ENCODE results near the gene C12orf50. TPM values are rescaled to one million over a fixed set of nuclear protein-coding genes. Genes with fewer than 3 reads are reported as not detected.
A peak's percentile ranks its signal among the peaks of the same experiment; 100 is the strongest.
"Not testable (repeated sequence)": the region's sequence is repeated elsewhere in the genome, so short reads cannot be mapped to it uniquely, and the experiment has no call there.

Gene C12orf50, protein sequence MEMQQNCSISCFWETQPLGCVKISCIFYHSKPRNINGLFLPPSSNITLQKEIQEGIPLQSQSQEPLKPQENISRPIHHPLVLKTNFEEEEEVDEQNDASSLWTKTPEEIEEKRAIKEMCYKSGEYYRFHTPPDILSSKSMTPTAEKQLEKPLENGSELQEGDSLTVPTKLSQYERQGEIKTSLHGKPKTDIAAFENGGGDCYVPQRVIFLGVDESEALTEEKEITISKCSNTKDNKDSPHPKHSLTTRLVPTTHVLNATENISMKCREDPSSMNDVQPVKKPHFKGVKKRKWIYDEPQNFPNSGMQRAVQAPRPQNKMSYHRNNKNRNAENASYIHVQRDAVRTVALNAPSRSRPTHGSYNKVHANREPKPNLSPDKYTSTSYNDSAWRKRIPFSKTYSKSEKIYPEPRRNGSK
- total RNA-seq: not detected in 2 replicates
- not detected for polyA plus RNA-seq (2012)

DNA sequence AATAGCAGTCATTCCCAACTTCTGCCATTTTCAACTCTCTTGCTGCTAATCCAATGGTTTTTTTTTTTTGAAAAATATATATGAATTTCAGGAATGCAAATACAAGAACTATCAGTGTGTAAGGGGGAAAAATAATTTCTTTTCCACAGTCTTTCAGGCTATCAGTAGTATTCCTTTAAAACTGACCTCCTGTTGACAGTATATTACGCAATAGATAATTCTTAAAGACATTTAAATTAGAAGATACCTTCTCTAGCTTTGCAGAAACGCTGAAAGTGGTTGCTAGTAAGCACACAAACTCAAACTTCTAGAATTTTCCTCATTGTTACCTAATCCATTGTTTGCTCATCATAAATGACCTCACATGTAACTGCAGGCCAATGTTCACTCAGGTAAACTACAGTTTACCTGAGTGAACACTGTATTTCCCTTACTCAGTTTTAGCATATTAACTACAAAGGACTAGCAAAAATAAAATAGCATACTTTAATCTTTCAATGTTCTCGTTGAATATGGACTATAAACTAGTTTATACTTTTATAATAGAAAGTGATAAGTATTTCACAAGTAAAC lies at the start of gene C12orf50:
TSS of gene C12orf50 (minus strand) at position 309 of the 573 bp plus-strand sequence. CDS start 2,439 bp downstream, outside the sequence.
- no peak for DNase-seq (ENCODE audit: low read depth)

- no peak for DNase-seq (ENCODE audit: low read depth)
Measured at GRCh38 chr12:88067301-88067700, 38.1 kb upstream of the C12orf50 start.

DNA sequence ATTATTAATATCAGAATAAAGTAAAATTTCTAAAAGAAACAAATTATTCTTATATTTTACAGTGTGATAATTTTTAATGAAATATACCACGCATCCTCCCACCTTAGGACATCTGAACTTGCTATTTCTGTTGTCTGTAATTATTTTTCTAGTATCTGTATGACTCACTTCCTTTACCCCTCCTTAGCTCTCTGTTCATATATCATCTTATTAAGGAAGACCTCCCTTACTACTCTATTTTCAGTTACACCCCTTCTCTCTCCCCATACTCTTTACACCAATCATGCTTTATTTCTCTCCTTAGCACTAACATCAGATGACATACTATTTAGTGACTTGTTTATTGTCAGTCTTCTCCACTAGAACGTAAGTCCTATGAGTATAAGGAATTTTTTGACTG lies 34.2 kb upstream of the C12orf50 start:
- DNase-seq (ENCODE audit: low read depth): no peak

GRCh38 chr12:88062474-88062873 lies 33.3 kb upstream of the C12orf50 start:
- no peak for DNase-seq (ENCODE audit: low read depth)

GRCh38 chr12:88058719-88059077 lies 29.5 kb upstream of the C12orf50 start:
- DNase-seq (ENCODE audit: low read depth): no peak

- DNase-seq (ENCODE audit: low read depth): no peak
Measured at GRCh38 chr12:88057994-88058718, 29.0 kb upstream of the C12orf50 start.

- DNase-seq (ENCODE audit: low read depth): no peak
Measured at GRCh38 chr12:88056571-88056970, 27.4 kb upstream of the C12orf50 start.

DNA sequence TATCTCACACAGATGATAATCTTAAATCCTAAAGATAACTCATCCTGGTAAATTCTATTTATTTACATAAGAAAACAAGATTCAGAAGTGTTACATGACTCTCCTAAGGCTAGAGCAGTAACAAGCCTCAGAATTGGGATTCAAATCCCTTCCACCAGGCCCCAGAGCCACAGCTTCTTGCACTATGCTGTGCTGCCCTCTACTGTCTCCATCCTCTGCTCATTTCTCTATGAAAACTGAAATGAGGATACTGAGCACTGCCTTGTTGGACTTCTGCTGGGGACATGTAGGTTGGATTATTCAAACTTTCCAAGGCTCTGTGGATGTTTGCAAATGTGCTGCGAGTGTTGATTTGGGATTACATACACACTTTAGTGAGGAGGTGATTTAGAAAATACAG lies 23.5 kb upstream of the C12orf50 start:
- DNase-seq (ENCODE audit: low read depth): peak; percentile 47

DNA sequence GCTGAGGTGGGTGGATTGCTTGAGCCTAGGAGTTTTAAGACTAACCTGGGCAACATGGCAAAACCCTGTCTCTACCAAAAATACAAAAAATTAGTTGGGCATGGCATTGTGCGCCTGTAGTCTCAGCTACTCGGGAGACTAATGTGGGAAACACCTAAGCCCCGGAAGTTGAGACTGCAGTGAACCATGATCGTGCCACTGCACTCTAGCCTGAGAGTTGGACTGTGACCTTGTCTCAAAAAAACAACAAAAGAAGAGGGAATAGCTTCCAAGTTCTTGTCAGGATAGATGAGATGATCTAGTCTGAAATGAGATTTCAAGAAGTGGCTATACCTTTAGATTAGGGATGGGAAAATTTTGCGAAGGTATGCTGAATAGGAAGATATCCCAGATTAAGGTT lies 14.8 kb upstream of the C12orf50 start:
- DNase-seq (ENCODE audit: low read depth): no peak

GRCh38 chr12:88037770-88038169 lies 8.6 kb upstream of the C12orf50 start:
- no peak for DNase-seq (ENCODE audit: low read depth)

DNA sequence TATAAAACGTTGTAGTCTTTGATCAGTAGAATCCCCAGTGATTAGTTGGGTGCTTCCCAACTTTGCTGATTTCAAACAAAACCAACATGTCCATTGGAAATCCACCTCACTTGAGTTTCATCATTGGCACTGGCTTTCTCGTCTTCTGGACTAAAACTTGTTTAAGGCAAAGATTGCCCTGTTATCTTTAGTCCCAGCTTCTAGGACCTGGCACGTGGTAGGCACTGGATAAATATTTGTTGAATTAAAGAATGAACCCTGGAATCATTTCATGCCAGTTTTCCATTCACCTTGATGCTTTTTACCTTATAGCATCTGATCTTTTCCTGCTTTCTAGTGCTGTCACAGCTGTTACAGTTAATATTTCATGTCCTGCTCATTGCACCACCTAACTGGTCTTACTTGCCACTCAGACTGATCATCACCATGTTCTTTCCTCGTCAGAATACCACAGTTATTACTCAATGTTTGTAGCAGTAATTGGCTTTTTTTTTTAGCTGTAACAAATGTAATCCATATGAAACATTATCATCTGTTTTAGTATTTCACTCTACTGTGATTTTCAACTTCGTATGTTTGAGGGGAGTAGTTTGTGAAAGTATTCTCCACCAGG lies 7.3 kb upstream of the C12orf50 start:
- DNase-seq (ENCODE audit: low read depth): peak; percentile 22

DNA sequence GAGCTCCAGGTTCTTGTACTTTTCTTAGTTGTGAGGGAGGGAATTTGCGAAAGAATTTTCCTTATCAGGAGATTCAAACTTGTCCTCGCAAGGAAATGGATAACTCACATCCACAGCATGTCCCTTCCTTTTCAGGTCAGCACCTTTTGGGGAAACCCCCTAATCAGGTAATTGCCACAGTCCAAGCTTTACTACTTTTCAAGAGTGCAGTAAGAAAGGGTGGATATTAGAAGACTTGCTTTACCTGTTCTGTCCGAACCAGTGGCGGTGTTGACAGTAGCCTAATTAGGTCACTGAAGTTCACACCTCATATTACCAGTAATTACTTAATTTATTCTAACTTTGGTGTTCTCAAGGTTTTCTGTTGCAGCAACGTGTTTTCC lies 6.7 kb upstream of the C12orf50 start:
- DNase-seq (ENCODE audit: low read depth): no peak

DNA sequence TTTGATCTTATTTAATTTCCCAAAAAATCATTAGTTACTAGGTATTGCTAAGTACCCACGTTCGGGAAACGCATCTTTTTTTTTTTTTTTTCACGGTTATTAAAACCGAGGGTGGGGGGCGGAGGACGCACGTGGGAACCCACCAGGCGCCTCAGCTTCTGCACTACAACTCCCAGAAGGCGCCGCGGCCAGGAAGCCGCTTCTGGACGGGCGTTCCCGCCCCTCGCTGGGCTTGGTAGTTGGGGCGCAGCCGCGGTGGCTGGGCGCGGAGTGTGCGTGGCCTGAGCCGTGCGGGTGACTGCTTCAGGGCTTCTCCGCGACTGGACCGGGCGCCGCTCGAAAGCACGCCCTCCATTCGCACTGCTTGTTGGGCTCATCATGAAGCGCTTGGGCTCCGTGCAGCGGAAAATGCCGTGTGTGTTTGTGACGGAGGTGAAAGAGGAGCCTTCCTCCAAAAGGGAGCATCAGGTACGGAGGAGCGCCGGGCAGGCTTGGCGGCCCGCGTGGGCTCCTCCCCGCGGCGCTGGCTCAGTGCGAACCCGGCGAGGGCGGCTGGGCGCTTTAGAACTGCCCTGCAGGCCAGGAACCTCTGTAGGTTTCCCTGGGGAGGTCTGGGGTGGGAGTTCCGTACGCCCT lies 6.2 kb upstream of the C12orf50 start:
- peak; percentile 92 for DNase-seq (ENCODE audit: low read depth)

DNA sequence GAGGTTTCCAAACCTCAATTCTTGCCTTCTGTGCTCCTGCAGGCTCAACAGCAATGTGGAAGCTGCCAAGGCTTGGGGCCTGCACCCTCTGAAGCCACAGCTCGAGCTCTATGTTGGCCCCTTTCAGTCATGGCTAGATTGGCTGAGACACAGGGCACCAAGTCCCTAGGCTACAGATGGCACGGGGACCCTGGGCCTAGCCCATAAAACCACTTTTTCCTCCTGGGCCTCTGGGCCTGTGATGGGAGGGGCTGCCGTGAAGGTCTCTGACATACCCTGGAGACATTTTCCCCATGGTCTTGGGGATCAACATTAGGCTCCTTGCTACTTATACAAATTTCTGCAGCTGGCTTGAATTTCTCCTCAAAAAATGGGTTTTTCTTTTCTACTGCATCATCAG lies 2.0 kb upstream of the C12orf50 start:
- DNase-seq (ENCODE audit: low read depth): not testable (repeated sequence)

- DNase-seq (ENCODE audit: low read depth): no peak
Measured at GRCh38 chr12:88026196-88026595, 3.0 kb downstream of the C12orf50 start.

DNA sequence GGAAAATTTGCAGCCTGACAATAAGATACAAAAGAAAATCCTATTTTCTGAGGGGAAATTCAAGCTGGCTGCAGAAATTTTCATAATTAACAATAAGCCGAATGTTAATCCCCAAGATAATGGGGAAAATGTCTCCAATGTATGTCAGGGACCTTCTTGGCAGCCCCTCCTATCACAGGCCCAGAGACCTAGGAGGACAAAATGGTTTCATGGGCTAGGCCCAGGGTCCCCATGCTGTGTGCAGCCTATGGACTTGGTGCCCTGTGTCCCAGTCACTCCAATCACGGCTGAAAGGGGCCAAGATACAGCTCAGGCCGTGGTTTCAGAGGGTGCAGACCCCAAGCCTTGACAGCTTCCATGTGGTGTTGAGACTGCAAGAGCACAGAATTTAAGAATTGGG lies 11.2 kb downstream of the C12orf50 start:
- no peak for DNase-seq (ENCODE audit: low read depth)

DNA sequence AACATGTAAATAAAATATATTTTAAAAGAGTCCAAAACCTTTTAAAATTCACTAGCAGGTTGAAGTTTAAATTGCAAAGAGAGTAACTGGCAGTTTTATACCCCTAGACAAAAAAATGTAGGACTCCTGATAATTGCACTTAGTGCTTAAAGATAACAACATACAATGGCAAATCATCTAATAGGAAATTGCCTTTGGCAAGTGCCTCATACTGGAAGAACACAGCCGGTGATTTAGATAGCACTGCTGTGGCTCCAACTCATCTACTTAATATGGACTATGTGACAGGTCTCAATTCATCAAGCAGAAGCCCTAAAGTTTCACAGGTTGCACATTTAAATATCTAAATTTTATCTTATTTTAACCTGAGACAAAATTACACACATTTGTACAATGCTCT lies 13.4 kb downstream of the C12orf50 start:
- DNase-seq (ENCODE audit: low read depth): no peak

- DNase-seq (ENCODE audit: low read depth): no peak
Measured at GRCh38 chr12:88011755-88012154, 17.4 kb downstream of the C12orf50 start.

DNA sequence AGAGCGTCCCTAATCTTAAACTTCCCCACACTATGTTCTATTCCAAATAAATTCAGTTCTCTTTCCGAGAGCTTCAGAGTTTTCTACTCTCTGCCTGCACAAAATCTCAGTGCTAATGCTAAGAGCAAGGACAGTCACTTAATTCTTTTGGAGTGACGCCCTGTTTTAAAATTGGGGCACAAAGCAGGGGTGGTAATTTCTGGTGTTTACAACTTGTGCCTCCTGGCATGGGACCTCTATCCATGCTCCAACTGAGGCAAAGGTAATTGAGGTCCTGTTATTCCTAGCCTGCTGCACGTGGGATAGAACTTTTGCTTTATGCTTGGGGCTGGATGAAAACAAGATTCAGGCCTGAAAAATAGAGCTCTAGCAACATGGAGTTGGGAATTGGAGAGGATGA lies 22.9 kb downstream of the C12orf50 start:
- no peak for DNase-seq (ENCODE audit: low read depth)

- no peak for DNase-seq (ENCODE audit: low read depth)
Measured at GRCh38 chr12:88001327-88001726, 27.9 kb downstream of the C12orf50 start.

DNA sequence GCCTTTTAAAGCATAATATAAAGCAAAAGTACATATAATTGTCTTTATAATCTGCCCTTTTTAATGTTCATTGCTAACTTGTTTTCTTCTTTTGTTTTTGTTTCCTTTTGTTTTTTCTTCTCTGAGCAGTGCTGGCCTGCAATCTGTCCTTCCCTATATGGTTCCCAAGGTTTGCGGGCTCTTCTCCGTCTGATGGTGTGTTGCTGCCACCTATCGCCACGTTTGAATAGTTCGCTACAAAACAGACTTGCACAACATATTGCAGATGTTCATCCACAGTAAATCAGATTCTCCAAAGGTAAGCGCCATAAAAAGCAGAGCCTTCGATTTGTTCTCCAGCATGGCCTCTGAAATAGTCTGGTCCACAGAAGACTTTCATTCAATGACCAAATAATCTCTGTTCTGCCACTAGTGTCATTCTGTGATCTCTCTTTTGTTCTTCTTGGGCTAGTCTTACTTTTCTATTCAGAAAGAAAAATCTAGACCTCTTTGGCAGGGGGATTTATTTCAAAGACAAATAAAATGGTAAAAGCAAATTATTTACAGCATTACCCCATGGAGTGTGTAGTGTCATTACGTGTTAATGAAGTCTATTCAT lies 33.5 kb downstream of the C12orf50 start:
- DNase-seq (ENCODE audit: low read depth): peak; percentile 81
